Caco-2 (cell line): ENCODE data around the gene NPIPB6. TPM values are rescaled to one million over a fixed set of nuclear protein-coding genes. Genes with fewer than 3 reads are reported as not detected.

ENCODE experiments used
- BruUV-seq: library from RNA; stranded (reverse); fragments of 400-500 nt; replicated peaks from 2 replicates; lab custom pipeline; 2021; lab: Mats Ljungman, UMichigan
- CTCF ChIA-PET: fragments of 300-600 bp; sonication (Branson Sonifier 250); formaldehyde crosslinking; loops from one replicate; lab custom pipeline; 2022; ENCODE audit warnings: antibody characterized with exemption; lab: Charles Lee
- POLR2A ChIA-PET: fragments of 300-600 bp; sonication (Branson Sonifier 250); formaldehyde crosslinking; loops from one replicate; lab custom pipeline; 2022; ENCODE audit warnings: antibody characterized with exemption; lab: Charles Lee
- DNase-seq, 2 experiments: peaks; one replicate each; pipeline versions ENCODE4 v3.0.0 to v3.0.0-alpha.2; 2020 to 2022
- H3K27me3 ChIP-seq: replicated peaks from 2 replicates; pipeline ENCODE4 v1.6.0; 2011; ENCODE audit warnings: low read length; ENCODE audit not compliant: control insufficient read depth, insufficient read depth
- H3K36me3 ChIP-seq: 2 replicates; pipeline ENCODE4 v1.5.1; 2011; ENCODE audit warnings: low read length; ENCODE audit not compliant: control insufficient read depth, insufficient read depth
- H3K4me1 ChIP-seq: fragments of 250-450 bp; sonication (Bioruptor Pico); 2 replicates; pipeline ENCODE4 v1.5.1; 2020; ENCODE audit warnings: mild to moderate bottlenecking
- H3K4me3 ChIP-seq: 2 replicates; pipeline ENCODE4 v1.5.1; 2011; ENCODE audit warnings: low read depth, mild to moderate bottlenecking, control low read depth, low read length
- H3K9me3 ChIP-seq: fragments of 250-450 bp; sonication (Bioruptor Pico); 2 replicates; pipeline ENCODE4 v1.5.1; 2020; ENCODE audit warnings: mild to moderate bottlenecking, moderate library complexity
- H3K27ac Mint-ChIP-seq: one replicate; pipeline ENCODE4 v1.8.0; 2022; ENCODE audit warnings: mixed read lengths; ENCODE audit not compliant: unreplicated experiment
- H3K27me3 Mint-ChIP-seq: one replicate; pipeline ENCODE4 v1.8.0; 2022; ENCODE audit warnings: mixed read lengths; ENCODE audit not compliant: insufficient read depth, unreplicated experiment
- H3K36me3 Mint-ChIP-seq: one replicate; pipeline ENCODE4 v1.8.0; 2022; ENCODE audit warnings: mild to moderate bottlenecking, mixed read lengths; ENCODE audit not compliant: insufficient read depth, unreplicated experiment
- H3K4me1 Mint-ChIP-seq: one replicate; pipeline ENCODE4 v1.8.0; 2022; ENCODE audit warnings: low read depth, mixed read lengths; ENCODE audit not compliant: unreplicated experiment
- H3K4me3 Mint-ChIP-seq: one replicate; pipeline ENCODE4 v1.8.0; 2022; ENCODE audit warnings: mild to moderate bottlenecking, moderate library complexity, mixed read lengths; ENCODE audit not compliant: unreplicated experiment
- H3K9me3 Mint-ChIP-seq: one replicate; pipeline ENCODE4 v1.8.0; 2022; ENCODE audit warnings: mixed read lengths; ENCODE audit not compliant: unreplicated experiment
- intact Hi-C: fragments of 100-400 bp; cut with micrococcal nuclease; formaldehyde crosslinking; loops from one replicate; pipeline ENCODE4 v1.10.0; 2022; ENCODE audit not compliant: unreplicated experiment
- total RNA-seq: library from RNA; stranded (reverse); gene quantifications from 2 replicates; pipeline ENCODE4 v1.2.3, GENCODE V29; 2022
- TF ChIP-seq, protein P1 (sequence below), 2 experiments: fragments of 200-600 bp in 1 of 2; IDR thresholded peaks; 1 replicate in 1 of 2; 2 replicates in 1 of 2; pipeline versions ENCODE4 v1.5.1 to v1.8.0; 2011 to 2022; ENCODE audit warnings: antibody characterized with exemption in 1 of 2, control low read depth in 1 of 2, inconsistent platforms in 1 of 2, low read depth in 1 of 2, low read length in 1 of 2, mild to moderate bottlenecking in 1 of 2, moderate library complexity in 1 of 2; ENCODE audit not compliant: insufficient read depth in 1 of 2, severe bottlenecking in 1 of 2, unreplicated experiment in 1 of 2

Gene NPIPB6
- total RNA-seq, 1 experiment from 2014 or later, result 1.4 TPM

DNA sequence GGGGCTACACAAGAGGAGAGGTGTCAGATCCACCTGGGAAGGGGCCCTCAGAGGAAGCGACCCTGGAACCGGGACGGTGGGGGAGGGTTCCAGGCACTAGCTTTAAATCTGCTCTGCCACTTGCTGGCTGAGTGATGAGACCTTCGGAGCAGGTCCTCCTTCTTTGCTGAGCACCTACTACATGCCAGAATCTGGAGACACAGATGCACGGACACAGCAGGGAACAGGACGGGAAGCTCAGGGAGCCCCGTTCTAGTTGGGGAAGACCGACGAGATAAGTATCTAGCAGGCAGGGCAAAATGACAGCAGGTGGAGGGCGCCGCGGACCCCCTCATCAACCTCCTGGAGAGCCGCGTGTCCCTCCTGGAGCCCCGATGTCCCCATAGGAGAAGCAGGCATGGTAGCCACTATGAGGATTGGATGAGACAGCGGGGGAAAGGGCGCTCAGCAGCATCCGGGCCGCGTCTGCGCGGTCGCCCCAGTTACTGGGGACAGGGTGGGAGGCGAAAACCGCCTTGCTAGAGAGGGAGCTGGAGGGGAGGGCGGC, 43.8 kb downstream of the NPIPB6 start:
- CTCF ChIA-PET, result no interaction called here
- POLR2A ChIA-PET, result no interaction called here
- intact Hi-C loops, result no loop called here

DNA sequence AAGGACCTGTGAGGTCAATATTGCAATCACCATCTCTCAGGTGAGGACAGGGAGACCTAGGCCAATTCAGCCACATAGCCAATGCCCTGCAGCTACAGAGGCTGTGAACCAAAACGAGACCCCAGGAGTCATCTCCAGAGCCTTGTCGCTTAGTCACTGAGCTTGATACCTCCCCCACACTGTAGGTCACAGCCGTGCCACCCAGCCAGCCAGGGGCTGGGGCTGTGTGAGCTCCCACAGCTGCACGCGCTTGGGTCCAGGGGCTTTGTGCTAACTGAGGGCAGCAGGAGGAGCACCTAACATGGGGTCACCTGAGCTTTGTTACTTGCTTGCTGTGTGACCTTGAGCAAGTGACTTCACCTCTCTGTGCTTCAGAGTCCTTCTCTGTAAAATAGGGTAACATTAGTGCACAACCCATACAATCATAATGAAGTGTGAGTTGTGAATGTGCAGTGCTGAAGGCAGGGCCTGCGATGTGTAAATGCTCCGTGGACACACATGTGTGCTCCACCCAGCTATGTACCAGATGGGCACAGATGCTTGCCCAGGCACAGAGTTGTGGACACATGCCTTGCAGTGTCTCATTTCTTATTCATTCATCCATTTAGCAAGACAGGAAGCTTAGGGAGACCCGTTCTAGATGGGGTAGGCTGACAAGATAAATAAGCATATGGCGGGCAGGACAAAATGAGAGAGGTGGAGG, 45.1 kb downstream of the NPIPB6 start:
- Mint-ChIP-seq H3K27ac (no peak overlapping the region), H3K4me1 (peaks cover 7% of the 10 kb centered on the region), H3K9me3 (no peaks in the 10 kb centered on the region), H3K4me3 (no peak overlapping the region), H3K27me3 (no peaks in the 10 kb centered on the region), H3K36me3 (no peaks in the 10 kb centered on the region)
- ChIA-PET CTCF (interaction anchor here (0.6 kb wide), 1 partner anchor 392 kb away, joined by 3 read pairs; no protein-coding TSS in a partner anchor), POLR2A (no interaction called here)
- BruUV-seq, result no TSS peak
- Histone ChIP-seq H3K4me3 (no peak overlapping the region), H3K27me3 (no peaks in the 10 kb centered on the region), H3K36me3 (no peaks in the 10 kb centered on the region), H3K4me1 (no peaks in the 10 kb centered on the region), H3K9me3 (no peaks in the 10 kb centered on the region)
- no peak for DNase-seq
- TF ChIP-seq, protein P1, sequence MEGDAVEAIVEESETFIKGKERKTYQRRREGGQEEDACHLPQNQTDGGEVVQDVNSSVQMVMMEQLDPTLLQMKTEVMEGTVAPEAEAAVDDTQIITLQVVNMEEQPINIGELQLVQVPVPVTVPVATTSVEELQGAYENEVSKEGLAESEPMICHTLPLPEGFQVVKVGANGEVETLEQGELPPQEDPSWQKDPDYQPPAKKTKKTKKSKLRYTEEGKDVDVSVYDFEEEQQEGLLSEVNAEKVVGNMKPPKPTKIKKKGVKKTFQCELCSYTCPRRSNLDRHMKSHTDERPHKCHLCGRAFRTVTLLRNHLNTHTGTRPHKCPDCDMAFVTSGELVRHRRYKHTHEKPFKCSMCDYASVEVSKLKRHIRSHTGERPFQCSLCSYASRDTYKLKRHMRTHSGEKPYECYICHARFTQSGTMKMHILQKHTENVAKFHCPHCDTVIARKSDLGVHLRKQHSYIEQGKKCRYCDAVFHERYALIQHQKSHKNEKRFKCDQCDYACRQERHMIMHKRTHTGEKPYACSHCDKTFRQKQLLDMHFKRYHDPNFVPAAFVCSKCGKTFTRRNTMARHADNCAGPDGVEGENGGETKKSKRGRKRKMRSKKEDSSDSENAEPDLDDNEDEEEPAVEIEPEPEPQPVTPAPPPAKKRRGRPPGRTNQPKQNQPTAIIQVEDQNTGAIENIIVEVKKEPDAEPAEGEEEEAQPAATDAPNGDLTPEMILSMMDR (IDR thresholded peaks at IDR 0.05; ENCODE audit: insufficient read depth in 1 of 2, low read depth in 1 of 2, low read length in 1 of 2, severe bottlenecking in 1 of 2, unreplicated experiment in 1 of 2), result no peak
- intact Hi-C loops, result no loop called here

More for the DNA sequence above, 43.8 kb downstream of the NPIPB6 start:
- Mint-ChIP-seq H3K4me3 (no peak overlapping the region), H3K9me3 (no peaks in the 10 kb centered on the region), H3K27ac (peak overlapping the region; percentile 23), H3K27me3 (no peaks in the 10 kb centered on the region), H3K36me3 (no peaks in the 10 kb centered on the region), H3K4me1 (peaks cover 12% of the 10 kb centered on the region)
- 0 out of 2 replicates have a peak, but pooled peaks cover 4% of the 10 kb centered on the region for H3K4me1 ChIP-seq
- TF ChIP-seq, protein P1 (IDR thresholded peaks at IDR 0.05; ENCODE audit: insufficient read depth in 1 of 2, low read depth in 1 of 2, low read length in 1 of 2, severe bottlenecking in 1 of 2, unreplicated experiment in 1 of 2), result no peak
- no peaks in the 10 kb centered on the region for H3K36me3 ChIP-seq
- no peaks in the 10 kb centered on the region for H3K27me3 ChIP-seq
- no TSS peak for BruUV-seq
- H3K4me3 ChIP-seq, result no peak overlapping the region
- H3K9me3 ChIP-seq, result no peaks in the 10 kb centered on the region
- no peak for DNase-seq

DNA sequence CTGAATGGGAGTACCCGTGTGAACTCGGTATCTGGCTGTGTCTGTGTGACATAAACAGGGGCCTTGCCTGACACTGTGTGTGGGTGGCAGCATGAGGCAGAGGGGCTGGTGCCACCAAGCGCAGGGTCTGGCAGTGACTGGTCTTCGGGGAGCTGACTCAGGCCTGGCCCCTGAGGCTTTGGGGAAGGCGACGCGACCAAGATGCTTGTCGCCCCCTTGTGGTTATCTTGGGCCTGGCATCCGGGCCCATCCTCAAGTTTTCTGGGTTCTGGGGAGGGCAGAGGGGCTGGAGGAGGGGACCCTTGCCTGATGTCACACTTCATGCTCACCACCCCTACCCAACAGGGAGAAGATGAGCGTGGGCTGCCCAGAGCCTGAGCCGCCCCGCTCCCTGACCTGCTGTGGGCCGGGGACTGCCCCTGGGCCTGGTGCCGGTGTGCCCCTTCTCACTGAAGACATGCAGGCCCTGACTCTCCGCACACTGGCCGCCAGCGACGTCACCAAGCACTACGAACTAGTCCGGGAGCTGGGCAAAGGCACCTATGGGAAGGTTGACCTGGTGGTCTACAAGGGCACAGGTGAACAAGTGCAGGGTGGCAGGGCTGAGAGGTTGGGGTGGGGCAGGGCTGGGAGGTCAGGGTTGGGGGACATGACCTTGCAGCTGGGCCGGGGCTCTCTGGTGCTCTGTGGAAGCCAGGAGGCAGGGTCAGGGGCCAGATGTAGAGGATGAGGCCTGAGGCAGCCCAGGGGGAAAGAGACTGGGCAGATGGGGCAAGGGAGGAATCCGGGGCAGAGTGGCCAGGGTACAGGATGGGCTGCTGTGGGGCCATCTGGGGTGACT, 46.0 kb downstream of the NPIPB6 start:
- H3K4me3 Mint-ChIP-seq, result no peak overlapping the region
- intact Hi-C loops, result loop anchor here (1.0 kb wide), 1 partner anchor 40 kb away; no protein-coding TSS in a partner anchor
- peaks cover 3% of the 10 kb centered on the region for H3K36me3 Mint-ChIP-seq
- BruUV-seq, result no TSS peak
- TF ChIP-seq, protein P1 (IDR thresholded peaks at IDR 0.05; ENCODE audit: insufficient read depth in 1 of 2, low read depth in 1 of 2, low read length in 1 of 2, severe bottlenecking in 1 of 2, unreplicated experiment in 1 of 2), result peak; percentile 71 to 79
- peak in 1 of 2 experiments; percentile 66 for DNase-seq
- POLR2A ChIA-PET, result no interaction called here
- H3K4me1 Mint-ChIP-seq, result no peaks in the 10 kb centered on the region
- no peaks in the 10 kb centered on the region for H3K27me3 Mint-ChIP-seq
- Histone ChIP-seq H3K4me3 (no peak overlapping the region), H3K36me3 (no peaks in the 10 kb centered on the region), H3K9me3 (no peaks in the 10 kb centered on the region), H3K4me1 (no peaks in the 10 kb centered on the region), H3K27me3 (no peaks in the 10 kb centered on the region)
- CTCF ChIA-PET, result interaction anchor here (0.6 to 1.0 kb wide), 3 partner anchors 35 to 237 kb away, joined by 3 to 5 read pairs (median 3); partner anchors contain the start of gene SGF29
- H3K9me3 Mint-ChIP-seq, result no peaks in the 10 kb centered on the region
- H3K27ac Mint-ChIP-seq, result no peak overlapping the region
